ENCODE results near the gene TIGIT.

Gene TIGIT

GRCh38 chr3:114310695-114311094 is 16.9 kb downstream of the TIGIT start:
- TF ChIP-seq CTCF (IDR thresholded peaks at IDR 0.05; ENCODE audit: low read depth, low read length) = no peak
- TF ChIP-seq POLR2A (IDR thresholded peaks at IDR 0.05; ENCODE audit: extremely low read depth, insufficient read length) = no peak
- no peak for TF ChIP-seq MAX (IDR thresholded peaks at IDR 0.05; ENCODE audit: low read depth, low read length)
- TF ChIP-seq MYC (IDR thresholded peaks at IDR 0.05; ENCODE audit: low read depth, low read length) = no peak
- H3K4me3 ChIP-seq (ENCODE audit: low read depth, low read length) = no peak overlapping the region
- DNase-seq (ENCODE audit: low read depth) = no peak

- no peak for TF ChIP-seq CTCF (IDR thresholded peaks at IDR 0.05; ENCODE audit: low read depth, low read length)
- no peak for TF ChIP-seq MAX (IDR thresholded peaks at IDR 0.05; ENCODE audit: low read depth, low read length)
- no peak for TF ChIP-seq POLR2A (IDR thresholded peaks at IDR 0.05; ENCODE audit: extremely low read depth, insufficient read length)
- no peak for TF ChIP-seq MYC (IDR thresholded peaks at IDR 0.05; ENCODE audit: low read depth, low read length)
- no peak overlapping the region for H3K4me3 ChIP-seq (ENCODE audit: low read depth, low read length)
- no peak for DNase-seq (ENCODE audit: low read depth)
These were observed 19.6 kb downstream of the TIGIT start for GRCh38 chr3:114313426-114313825.

GRCh38 chr3:114314282-114314681 is 20.5 kb downstream of the TIGIT start:
- no peak overlapping the region for H3K4me3 ChIP-seq (ENCODE audit: low read depth, low read length)
- DNase-seq (ENCODE audit: low read depth) = no peak
- TF ChIP-seq MAX (IDR thresholded peaks at IDR 0.05; ENCODE audit: low read depth, low read length) (no peak), CTCF (IDR thresholded peaks at IDR 0.05; ENCODE audit: low read depth, low read length) (no peak), MYC (IDR thresholded peaks at IDR 0.05; ENCODE audit: low read depth, low read length) (no peak), POLR2A (IDR thresholded peaks at IDR 0.05; ENCODE audit: extremely low read depth, insufficient read length) (no peak)

GRCh38 chr3:114318295-114318694 is 24.5 kb downstream of the TIGIT start:
- DNase-seq (ENCODE audit: low read depth) = no peak
- H3K4me3 ChIP-seq (ENCODE audit: low read depth, low read length) = no peak overlapping the region
- TF ChIP-seq MAX (IDR thresholded peaks at IDR 0.05; ENCODE audit: low read depth, low read length) (no peak), MYC (IDR thresholded peaks at IDR 0.05; ENCODE audit: low read depth, low read length) (no peak), POLR2A (IDR thresholded peaks at IDR 0.05; ENCODE audit: extremely low read depth, insufficient read length) (no peak), CTCF (IDR thresholded peaks at IDR 0.05; ENCODE audit: low read depth, low read length) (no peak)

GRCh38 chr3:114319453-114319852 is 25.6 kb downstream of the TIGIT start:
- H3K4me3 ChIP-seq (ENCODE audit: low read depth, low read length) = no peak overlapping the region
- DNase-seq (ENCODE audit: low read depth) = no peak
- TF ChIP-seq CTCF (IDR thresholded peaks at IDR 0.05; ENCODE audit: low read depth, low read length) (no peak), MYC (IDR thresholded peaks at IDR 0.05; ENCODE audit: low read depth, low read length) (no peak), POLR2A (IDR thresholded peaks at IDR 0.05; ENCODE audit: extremely low read depth, insufficient read length) (no peak)

GRCh38 chr3:114320246-114320645 is 26.4 kb downstream of the TIGIT start:
- no peak for DNase-seq (ENCODE audit: low read depth)
- TF ChIP-seq POLR2A (IDR thresholded peaks at IDR 0.05; ENCODE audit: extremely low read depth, insufficient read length) = no peak
- TF ChIP-seq MAX (IDR thresholded peaks at IDR 0.05; ENCODE audit: low read depth, low read length) = no peak
- TF ChIP-seq MYC (IDR thresholded peaks at IDR 0.05; ENCODE audit: low read depth, low read length) = no peak
- no peak for TF ChIP-seq CTCF (IDR thresholded peaks at IDR 0.05; ENCODE audit: low read depth, low read length)
- no peak overlapping the region for H3K4me3 ChIP-seq (ENCODE audit: low read depth, low read length)
